ENCODE results near the gene KIF20A.

DNA sequence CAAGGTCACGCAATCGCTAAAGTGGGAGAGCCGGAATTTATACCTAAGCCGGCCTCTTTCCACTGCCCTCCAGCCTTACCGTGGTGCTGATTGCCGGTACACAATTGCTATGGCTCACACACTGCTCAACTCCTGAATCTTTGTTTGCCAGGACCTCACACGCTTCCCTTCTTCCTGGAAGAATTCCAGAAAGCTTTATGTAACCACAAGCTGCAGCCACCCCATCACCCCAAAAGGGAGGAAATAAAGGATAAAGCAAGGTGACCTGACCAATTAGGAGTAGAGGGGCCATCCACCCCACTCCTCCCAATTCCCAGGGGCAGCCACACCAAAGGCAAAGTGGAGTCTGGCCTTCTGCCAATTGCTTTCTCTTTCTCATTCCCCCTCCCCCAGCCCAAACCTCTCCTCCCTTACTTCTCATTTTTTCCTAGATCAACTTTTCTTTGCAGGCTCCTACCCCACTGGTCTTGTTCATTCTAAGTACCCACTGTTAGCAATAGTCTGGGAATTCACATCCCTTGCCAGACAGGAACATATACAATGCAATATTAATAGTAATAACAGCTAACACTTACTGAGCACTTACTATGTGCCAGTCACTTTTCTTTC lies 52.2 kb downstream of the KIF20A start:
- TF ChIP-seq POLR2AphosphoS5 (IDR thresholded peaks at IDR 0.05; ENCODE audit: insufficient read depth in 1 of 2, low read depth in 1 of 2) = no peak
- TF ChIP-seq, protein P1, sequence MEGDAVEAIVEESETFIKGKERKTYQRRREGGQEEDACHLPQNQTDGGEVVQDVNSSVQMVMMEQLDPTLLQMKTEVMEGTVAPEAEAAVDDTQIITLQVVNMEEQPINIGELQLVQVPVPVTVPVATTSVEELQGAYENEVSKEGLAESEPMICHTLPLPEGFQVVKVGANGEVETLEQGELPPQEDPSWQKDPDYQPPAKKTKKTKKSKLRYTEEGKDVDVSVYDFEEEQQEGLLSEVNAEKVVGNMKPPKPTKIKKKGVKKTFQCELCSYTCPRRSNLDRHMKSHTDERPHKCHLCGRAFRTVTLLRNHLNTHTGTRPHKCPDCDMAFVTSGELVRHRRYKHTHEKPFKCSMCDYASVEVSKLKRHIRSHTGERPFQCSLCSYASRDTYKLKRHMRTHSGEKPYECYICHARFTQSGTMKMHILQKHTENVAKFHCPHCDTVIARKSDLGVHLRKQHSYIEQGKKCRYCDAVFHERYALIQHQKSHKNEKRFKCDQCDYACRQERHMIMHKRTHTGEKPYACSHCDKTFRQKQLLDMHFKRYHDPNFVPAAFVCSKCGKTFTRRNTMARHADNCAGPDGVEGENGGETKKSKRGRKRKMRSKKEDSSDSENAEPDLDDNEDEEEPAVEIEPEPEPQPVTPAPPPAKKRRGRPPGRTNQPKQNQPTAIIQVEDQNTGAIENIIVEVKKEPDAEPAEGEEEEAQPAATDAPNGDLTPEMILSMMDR (IDR thresholded peaks at IDR 0.05) = no peak
